IPS-15b (cell line): ENCODE results near the gene SERPINI2.
"Not testable (repeated sequence)": the region's sequence is repeated elsewhere in the genome, so short reads cannot be mapped to it uniquely, and the experiment has no call there.

Experiments
- H3K27me3 ChIP-seq: one replicate; pipeline ENCODE4 v1.6.1; 2013; ENCODE audit warnings: low read length; ENCODE audit not compliant: control insufficient read depth, insufficient read depth
- H3K36me3 ChIP-seq: one replicate; pipeline ENCODE4 v1.6.1; 2013; ENCODE audit warnings: low read length; ENCODE audit not compliant: control insufficient read depth, insufficient read depth
- H3K4me1 ChIP-seq: one replicate; pipeline ENCODE4 v1.6.1; 2013; ENCODE audit warnings: mild to moderate bottlenecking, low read length; ENCODE audit not compliant: control insufficient read depth, insufficient read depth
- H3K4me3 ChIP-seq: one replicate; pipeline ENCODE4 v1.5.1; 2013; ENCODE audit warnings: low read depth, low read length
- H3K9ac ChIP-seq: one replicate; pipeline ENCODE4 v1.6.1; 2013; ENCODE audit warnings: low read depth, mild to moderate bottlenecking, low read length
- H3K9me3 ChIP-seq: one replicate; pipeline ENCODE4 v1.6.1; 2013; ENCODE audit warnings: mild to moderate bottlenecking, low read length; ENCODE audit not compliant: control insufficient read depth, insufficient read depth

SERPINI2 gene

GRCh38 chr3:167441256-167441655, 32.6 kb downstream of the SERPINI2 start:
- H3K4me1 ChIP-seq = no peaks in the 10 kb centered on the region
- no peaks in the 10 kb centered on the region for H3K9me3 ChIP-seq
- no peaks in the 10 kb centered on the region for H3K27me3 ChIP-seq
- no peak overlapping the region for H3K9ac ChIP-seq
- H3K36me3 ChIP-seq = no peaks in the 10 kb centered on the region
- no peak overlapping the region for H3K4me3 ChIP-seq

GRCh38 chr3:167437428-167438139, 36.3 kb downstream of the SERPINI2 start:
- H3K9ac ChIP-seq = no peak overlapping the region
- H3K36me3 ChIP-seq = no peaks in the 10 kb centered on the region
- no peaks in the 10 kb centered on the region for H3K9me3 ChIP-seq
- no peaks in the 10 kb centered on the region for H3K27me3 ChIP-seq
- H3K4me3 ChIP-seq = no peak overlapping the region
- no peaks in the 10 kb centered on the region for H3K4me1 ChIP-seq

GRCh38 chr3:167426962-167427361, 46.9 kb downstream of the SERPINI2 start:
- not testable (repeated sequence) for H3K27me3 ChIP-seq, H3K9ac ChIP-seq

GRCh38 chr3:167422396-167422795, 51.4 kb downstream of the SERPINI2 start:
- not testable (repeated sequence) for H3K9ac ChIP-seq, H3K9me3 ChIP-seq, H3K4me1 ChIP-seq, H3K36me3 ChIP-seq, H3K27me3 ChIP-seq, H3K4me3 ChIP-seq

More at GRCh38 chr3:167426962-167427361, 46.9 kb downstream of the SERPINI2 start:
- not testable (repeated sequence) for H3K36me3 ChIP-seq, H3K4me3 ChIP-seq, H3K9me3 ChIP-seq, H3K4me1 ChIP-seq

GRCh38 chr3:167409611-167410010, 64.2 kb downstream of the SERPINI2 start:
- H3K9ac ChIP-seq = no peak overlapping the region
- no peak overlapping the region for H3K4me3 ChIP-seq
- no peaks in the 10 kb centered on the region for H3K36me3 ChIP-seq
- H3K4me1 ChIP-seq = no peaks in the 10 kb centered on the region
- H3K27me3 ChIP-seq = no peaks in the 10 kb centered on the region
- no peaks in the 10 kb centered on the region for H3K9me3 ChIP-seq

- no peaks in the 10 kb centered on the region for H3K36me3 ChIP-seq
- H3K27me3 ChIP-seq = no peaks in the 10 kb centered on the region
- H3K4me1 ChIP-seq = no peaks in the 10 kb centered on the region
- no peak overlapping the region for H3K4me3 ChIP-seq
- no peaks in the 10 kb centered on the region for H3K9me3 ChIP-seq
- H3K9ac ChIP-seq = no peak overlapping the region
These were observed 66.9 kb downstream of the SERPINI2 start for GRCh38 chr3:167406876-167407492.

DNA sequence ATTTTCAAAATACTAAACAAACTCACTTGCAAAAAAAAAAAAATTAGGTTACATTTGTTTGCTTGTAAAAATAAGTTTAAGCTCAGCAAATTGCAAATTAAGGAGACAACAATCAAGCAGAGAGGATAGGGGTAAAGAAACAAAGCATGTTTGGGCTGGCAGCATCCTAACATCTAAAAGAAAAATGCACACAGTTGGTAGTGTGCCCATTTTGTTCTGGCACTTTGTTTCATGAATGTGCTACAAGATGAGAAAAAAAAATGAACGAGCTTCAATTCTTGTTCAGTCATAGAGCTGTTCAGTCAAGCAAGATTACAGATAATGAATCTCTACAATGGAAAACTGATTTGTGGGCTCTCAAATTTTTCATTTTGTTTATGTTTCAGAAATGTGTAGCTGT, 76.0 kb downstream of the SERPINI2 start:
- H3K27me3 ChIP-seq = no peaks in the 10 kb centered on the region
- peaks cover 17% of the 10 kb centered on the region for H3K4me1 ChIP-seq
- no peak overlapping the region for H3K4me3 ChIP-seq
- H3K36me3 ChIP-seq = no peaks in the 10 kb centered on the region
- H3K9ac ChIP-seq = no peak overlapping the region
- no peaks in the 10 kb centered on the region for H3K9me3 ChIP-seq

DNA sequence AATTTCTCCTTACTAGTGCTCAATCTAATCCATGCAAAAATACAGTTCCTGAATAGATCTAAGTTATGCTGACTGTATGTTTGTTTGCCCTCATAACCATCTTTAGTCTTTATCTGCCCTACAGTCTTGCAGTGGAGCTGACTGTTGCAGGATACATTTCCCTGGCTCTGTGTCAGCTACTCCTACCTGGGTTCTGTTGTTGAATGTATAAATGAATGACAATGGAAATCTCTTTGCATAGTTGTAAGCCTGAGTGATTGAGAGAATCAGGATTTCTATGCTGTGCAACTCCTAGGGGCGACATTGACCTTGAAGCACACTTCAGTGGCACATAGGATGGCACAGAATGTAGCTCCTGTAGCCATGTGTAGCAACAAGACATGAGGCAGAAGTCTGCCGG, 77.8 kb downstream of the SERPINI2 start:
- Histone ChIP-seq H3K9me3 (no peaks in the 10 kb centered on the region), H3K4me1 (peaks cover 17% of the 10 kb centered on the region)

DNA sequence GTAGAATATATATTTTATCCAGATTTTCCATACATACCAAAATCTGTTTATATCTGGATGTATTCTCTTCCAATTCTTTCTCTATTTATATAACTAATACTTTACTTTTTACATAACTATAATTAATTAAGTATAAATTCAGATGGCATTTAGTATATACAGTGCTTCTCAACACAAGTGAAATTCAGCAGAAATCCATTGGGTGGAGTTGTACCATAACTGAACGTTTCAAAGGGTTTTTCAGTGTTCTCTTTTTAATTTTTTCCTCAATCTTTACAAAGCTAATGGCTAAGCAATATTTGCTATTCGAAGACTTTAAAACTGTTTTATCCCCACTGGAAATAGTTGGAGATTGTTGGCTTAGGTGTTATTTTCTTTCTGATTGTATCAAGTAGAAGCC, 79.8 kb downstream of the SERPINI2 start:
- no peak overlapping the region for H3K9ac ChIP-seq
- no peaks in the 10 kb centered on the region for H3K36me3 ChIP-seq
- H3K4me1 ChIP-seq = peaks cover 17% of the 10 kb centered on the region
- no peaks in the 10 kb centered on the region for H3K27me3 ChIP-seq
- no peaks in the 10 kb centered on the region for H3K9me3 ChIP-seq
- no peak overlapping the region for H3K4me3 ChIP-seq

More for the DNA sequence above, 77.8 kb downstream of the SERPINI2 start:
- H3K9ac ChIP-seq = no peak overlapping the region
- H3K36me3 ChIP-seq = no peaks in the 10 kb centered on the region
- H3K27me3 ChIP-seq = no peaks in the 10 kb centered on the region
- no peak overlapping the region for H3K4me3 ChIP-seq
